HUES6 (cell line): ENCODE data around the gene ADAM30.
"Not testable (repeated sequence)": the region's sequence is repeated elsewhere in the genome, so short reads cannot be mapped to it uniquely, and the experiment has no call there.

ENCODE experiments used
- H3K27ac ChIP-seq: 2 replicates; pipeline ENCODE4 v1.7.0; 2013; ENCODE audit warnings: low read depth, mild to moderate bottlenecking, low read length, inconsistent platforms
- H3K27me3 ChIP-seq: 2 replicates; pipeline ENCODE4 v1.6.1; 2013; ENCODE audit warnings: low read length; ENCODE audit not compliant: control insufficient read depth, insufficient read depth
- H3K36me3 ChIP-seq: 2 replicates; pipeline ENCODE4 v1.6.1; 2013; ENCODE audit warnings: low read length; ENCODE audit not compliant: control insufficient read depth, insufficient read depth
- H3K4me1 ChIP-seq: 2 replicates; pipeline ENCODE4 v1.6.1; 2013; ENCODE audit warnings: low read length; ENCODE audit not compliant: control insufficient read depth, insufficient read depth
- H3K4me3 ChIP-seq: 2 replicates; pipeline ENCODE4 v1.5.1; 2013; ENCODE audit warnings: low read depth, low read length
- H3K9ac ChIP-seq: one replicate; pipeline ENCODE4 v1.6.1; 2013; ENCODE audit warnings: mild to moderate bottlenecking, low read length
- H3K9me3 ChIP-seq: 2 replicates; pipeline ENCODE4 v1.6.1; 2013; ENCODE audit warnings: low read depth, low read length; ENCODE audit not compliant: control insufficient read depth, insufficient read depth

ADAM30 gene

GRCh38 chr1:119871881-119872280 is 24.4 kb downstream of the ADAM30 start:
- H3K27me3 ChIP-seq = no peaks in the 10 kb centered on the region

DNA sequence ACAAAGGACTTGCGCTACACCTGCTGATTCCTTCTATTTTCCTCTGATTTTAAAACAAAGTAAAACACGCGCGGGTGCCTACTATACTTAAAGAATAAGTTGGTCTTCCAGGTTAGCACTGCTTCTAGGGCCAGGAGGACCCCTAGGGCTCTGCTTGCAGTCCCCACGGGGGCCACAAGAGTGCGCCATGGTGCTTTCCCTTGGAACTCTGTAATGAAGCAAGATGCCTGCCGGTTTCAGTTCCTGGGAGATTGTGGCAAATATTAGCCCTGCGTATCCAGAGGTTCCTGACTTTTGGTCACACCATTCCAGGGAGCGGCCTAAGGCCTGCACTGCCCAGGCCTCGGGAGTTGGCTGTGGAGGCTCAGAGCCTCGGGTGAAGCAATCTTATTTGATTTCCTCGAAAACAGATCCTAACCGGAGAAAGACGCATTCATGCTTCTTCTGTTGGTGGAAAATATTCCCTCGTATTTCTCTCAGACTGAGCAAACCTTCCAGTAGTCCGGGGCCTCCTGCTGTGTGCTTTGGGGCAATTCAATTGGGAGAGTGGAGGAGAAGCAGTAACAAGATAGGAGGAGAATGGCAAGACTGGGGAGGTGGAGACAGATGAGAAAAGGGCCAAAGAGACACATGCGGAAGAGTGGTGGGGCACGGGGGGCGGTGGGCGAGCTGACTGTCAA is 25.3 kb downstream of the ADAM30 start:
- Histone ChIP-seq H3K4me1 (peaks cover 6% of the 10 kb centered on the region; the same call in 1 of the 2 replicates), H3K9ac (no peak overlapping the region), H3K4me3 (no peak overlapping the region), H3K36me3 (no peaks in the 10 kb centered on the region), H3K27ac (no peak overlapping the region), H3K9me3 (no peaks in the 10 kb centered on the region), H3K27me3 (no peaks in the 10 kb centered on the region)

More at GRCh38 chr1:119871881-119872280, 24.4 kb downstream of the ADAM30 start:
- no peak overlapping the region for H3K9ac ChIP-seq
- H3K4me1 ChIP-seq = peaks cover 6% of the 10 kb centered on the region; the same call in 1 of the 2 replicates
- no peak overlapping the region for H3K4me3 ChIP-seq
- H3K27ac ChIP-seq = no peak overlapping the region
- H3K9me3 ChIP-seq = no peaks in the 10 kb centered on the region
- no peaks in the 10 kb centered on the region for H3K36me3 ChIP-seq

- no peak overlapping the region for H3K4me3 ChIP-seq
- H3K9ac ChIP-seq = no peak overlapping the region
- no peaks in the 10 kb centered on the region for H3K27me3 ChIP-seq
These were observed 26.3 kb downstream of the ADAM30 start for GRCh38 chr1:119869995-119870394.

GRCh38 chr1:119868176-119868575 is 28.1 kb downstream of the ADAM30 start:
- Histone ChIP-seq H3K4me1 (peaks cover 6% of the 10 kb centered on the region; the same call in 1 of the 2 replicates), H3K36me3 (no peaks in the 10 kb centered on the region), H3K9me3 (no peaks in the 10 kb centered on the region), H3K9ac (no peak overlapping the region), H3K4me3 (no peak overlapping the region), H3K27ac (no peak overlapping the region), H3K27me3 (no peaks in the 10 kb centered on the region)

More at GRCh38 chr1:119869995-119870394, 26.3 kb downstream of the ADAM30 start:
- no peaks in the 10 kb centered on the region for H3K9me3 ChIP-seq
- H3K4me1 ChIP-seq = peaks cover 6% of the 10 kb centered on the region; the same call in 1 of the 2 replicates
- no peaks in the 10 kb centered on the region for H3K36me3 ChIP-seq
- no peak overlapping the region for H3K27ac ChIP-seq

DNA sequence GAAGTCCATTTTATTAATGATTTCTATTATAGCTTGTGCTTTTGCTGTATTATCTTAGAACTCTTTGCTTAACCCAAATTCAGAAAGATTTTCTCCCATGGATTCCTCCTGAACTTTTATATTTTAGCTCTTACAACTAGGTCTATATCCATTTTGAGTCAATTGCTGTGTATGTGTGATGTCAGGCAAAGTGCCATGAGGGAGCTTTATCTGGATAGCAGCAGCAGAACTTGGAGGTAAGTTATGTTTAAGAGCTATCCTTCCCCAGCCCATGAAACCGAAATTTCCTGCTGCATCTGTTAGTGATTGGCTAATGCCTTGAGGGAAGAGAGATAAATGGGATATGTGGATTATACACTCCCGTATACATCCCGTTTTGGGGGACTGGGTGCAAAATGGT is 29.9 kb downstream of the ADAM30 start:
- Histone ChIP-seq H3K27ac (no peak overlapping the region), H3K9ac (no peak overlapping the region), H3K4me3 (no peak overlapping the region), H3K9me3 (no peaks in the 10 kb centered on the region), H3K27me3 (no peaks in the 10 kb centered on the region), H3K36me3 (no peaks in the 10 kb centered on the region), H3K4me1 (peaks cover 5% of the 10 kb centered on the region; the same call in 1 of the 2 replicates)

- Histone ChIP-seq H3K4me3 (no peak overlapping the region), H3K9ac (no peak overlapping the region), H3K9me3 (no peaks in the 10 kb centered on the region), H3K4me1 (no peaks in the 10 kb centered on the region), H3K36me3 (no peaks in the 10 kb centered on the region), H3K27ac (no peak overlapping the region), H3K27me3 (no peaks in the 10 kb centered on the region)
These were observed 30.7 kb downstream of the ADAM30 start for GRCh38 chr1:119865627-119866026.

DNA sequence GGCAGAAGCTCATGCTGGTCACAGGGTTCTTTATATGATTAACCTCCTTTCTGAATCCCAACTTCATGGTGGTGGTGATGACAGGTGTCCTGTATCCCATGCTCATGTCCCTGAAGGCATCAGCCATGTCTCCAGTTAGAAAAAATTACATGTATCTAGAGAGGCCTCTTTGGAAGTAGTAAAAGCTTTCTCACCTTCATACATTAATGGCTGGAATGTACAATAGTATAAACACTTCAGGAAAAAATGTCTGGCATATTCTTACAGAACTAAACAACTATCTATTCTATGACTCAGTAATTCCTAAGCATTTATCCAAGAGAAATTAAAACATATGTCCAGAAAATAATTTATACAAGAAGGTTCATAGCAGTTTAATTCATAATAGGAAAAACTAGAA is 34.0 kb downstream of the ADAM30 start:
- Histone ChIP-seq H3K9me3 (no peaks in the 10 kb centered on the region), H3K27me3 (no peaks in the 10 kb centered on the region), H3K4me1 (no peaks in the 10 kb centered on the region), H3K27ac (no peak overlapping the region), H3K36me3 (no peaks in the 10 kb centered on the region), H3K4me3 (no peak overlapping the region), H3K9ac (no peak overlapping the region)

GRCh38 chr1:119861547-119861946 is 34.8 kb downstream of the ADAM30 start:
- H3K4me1 ChIP-seq = no peaks in the 10 kb centered on the region
- H3K36me3 ChIP-seq = no peaks in the 10 kb centered on the region
- no peak overlapping the region for H3K27ac ChIP-seq
- H3K9ac ChIP-seq = no peak overlapping the region
- no peak overlapping the region for H3K4me3 ChIP-seq
- no peaks in the 10 kb centered on the region for H3K27me3 ChIP-seq
- no peaks in the 10 kb centered on the region for H3K9me3 ChIP-seq

GRCh38 chr1:119859647-119860046 is 36.7 kb downstream of the ADAM30 start:
- H3K36me3 ChIP-seq = no peaks in the 10 kb centered on the region
- H3K9ac ChIP-seq = no peak overlapping the region
- no peak overlapping the region for H3K27ac ChIP-seq
- H3K9me3 ChIP-seq = no peaks in the 10 kb centered on the region
- H3K27me3 ChIP-seq = no peaks in the 10 kb centered on the region
- no peak overlapping the region for H3K4me3 ChIP-seq
- H3K4me1 ChIP-seq = no peaks in the 10 kb centered on the region

- H3K9me3 ChIP-seq, H3K4me3 ChIP-seq, H3K27me3 ChIP-seq, H3K27ac ChIP-seq, H3K36me3 ChIP-seq, H3K4me1 ChIP-seq, H3K9ac ChIP-seq: not testable (repeated sequence)
These were observed 37.6 kb downstream of the ADAM30 start for GRCh38 chr1:119858556-119859214.

GRCh38 chr1:119858126-119858525 is 38.2 kb downstream of the ADAM30 start:
- no peak overlapping the region for H3K9ac ChIP-seq

More at GRCh38 chr1:119858126-119858525, 38.2 kb downstream of the ADAM30 start:
- Histone ChIP-seq H3K4me1 (no peaks in the 10 kb centered on the region), H3K4me3 (no peak overlapping the region), H3K27ac (no peak overlapping the region), H3K9me3 (no peaks in the 10 kb centered on the region), H3K36me3 (no peaks in the 10 kb centered on the region), H3K27me3 (no peaks in the 10 kb centered on the region)
